H1 (cell line): Measurements from ENCODE around the gene AAMP. TPM values are rescaled to one million over a fixed set of nuclear protein-coding genes. Genes with fewer than 3 reads are reported as not detected.

Experiments
- CHD1 ChIP-seq: IDR thresholded peaks from 2 replicates; pipeline ENCODE4 v1.6.1; 2012; ENCODE audit warnings: low read depth, low read length, improper control_type of control experiment
- CHD7 ChIP-seq: fragments of 300-600 bp; sonication (generic); IDR thresholded peaks from 2 replicates; pipeline ENCODE4 v1.7.1; 2012; ENCODE audit warnings: low read length, moderate library complexity, mild to moderate bottlenecking, inconsistent platforms; ENCODE audit not compliant: insufficient replicate concordance
- CREB1 ChIP-seq: IDR thresholded peaks from 2 replicates; pipeline ENCODE4 v1.6.1; 2012; ENCODE audit warnings: inconsistent platforms
- EZH2 ChIP-seq: fragments of 200-600 bp; sonication (generic); IDR thresholded peaks from 2 replicates; pipeline ENCODE4 v1.7.1; 2012; ENCODE audit warnings: low read depth, mild to moderate bottlenecking, moderate library complexity, low read length, inconsistent platforms; ENCODE audit not compliant: severe bottlenecking
- HDAC6 ChIP-seq: IDR thresholded peaks from one replicate; pipeline ENCODE4 v1.7.1; 2012; ENCODE audit warnings: low read depth, mild to moderate bottlenecking, inconsistent platforms, low read length, moderate library complexity
- JUND ChIP-seq: IDR thresholded peaks from 2 replicates; pipeline ENCODE4 v1.6.1; 2011; ENCODE audit warnings: mild to moderate bottlenecking, improper control_type of control experiment, low read length
- RNF2 ChIP-seq: fragments of 200-900, 300-1000 bp; sonication (generic); IDR thresholded peaks from 2 replicates; pipeline ENCODE4 v1.7.1; 2016; ENCODE audit warnings: borderline replicate concordance, low read depth, mild to moderate bottlenecking, antibody characterized with exemption, low read length; ENCODE audit not compliant: poor library complexity, severe bottlenecking; ENCODE audit errors: missing control alignments
- RXRA ChIP-seq: IDR thresholded peaks from 2 replicates; pipeline ENCODE4 v1.6.1; 2011; ENCODE audit warnings: low read depth, mild to moderate bottlenecking, low read length, moderate library complexity; ENCODE audit not compliant: insufficient read depth
- SUZ12 ChIP-seq: fragments of 200-600 bp; sonication (generic); IDR thresholded peaks from 2 replicates; pipeline ENCODE4 v1.6.1; 2012; ENCODE audit warnings: mild to moderate bottlenecking, inconsistent platforms, low read length, moderate library complexity, mixed read lengths
- polyA plus RNA-seq, 7 experiments: library from polyadenylated mRNA; depleted of rRNA in 3 of 7; stranded (reverse) in 5 of 7; unstranded in 2 of 7; fragments of >200 nt in 5 of 7; fragments of 200-250 nt in 2 of 7; gene quantifications; 1 replicate in 5 of 7; 2 replicates in 1 of 7; 4 replicates in 1 of 7; pipeline versions ENCODE4 v1.2.1 to v1.2.3, GENCODE V29; 2011 to 2013; ENCODE audit warnings: missing spikeins in 2 of 7, mixed read lengths in 2 of 7
- total RNA-seq: library from RNA; stranded (reverse); fragmentation: NEBNext Ultra II Directional; extraction: Animal tissue kit (Norgen Biotek cat#: 25700); gene quantifications from 2 replicates; pipeline ENCODE4 v1.2.1, GENCODE V29; 2021

The AAMP gene
- total and polyA plus RNA-seq, 2 of the 8 experiments (the other 6 are each of a cell fraction or from before 2014, with no cell fraction given) = 119 to 125 TPM

GRCh38 chr2:218292048-218293014, 22.4 kb upstream of the AAMP start, which contains the start of gene TMBIM1 (continued):
- TF ChIP-seq CHD7 = no peak
- TF ChIP-seq CHD1 = no peak
- no peak for TF ChIP-seq JUND
- TF ChIP-seq SUZ12 = no peak
- no peak for TF ChIP-seq RNF2
- TF ChIP-seq EZH2 = no peak
- TF ChIP-seq CREB1 = no peak
- no peak for TF ChIP-seq RXRA
- TF ChIP-seq HDAC6 = no peak
